ENCODE results near the gene MAGOH. TPM values are rescaled to one million over a fixed set of nuclear protein-coding genes. Genes with fewer than 3 reads are reported as not detected.

Gene MAGOH
- total and polyA plus RNA-seq, 10 donors, result 26.5 to 105 (median 36.2) TPM

DNA sequence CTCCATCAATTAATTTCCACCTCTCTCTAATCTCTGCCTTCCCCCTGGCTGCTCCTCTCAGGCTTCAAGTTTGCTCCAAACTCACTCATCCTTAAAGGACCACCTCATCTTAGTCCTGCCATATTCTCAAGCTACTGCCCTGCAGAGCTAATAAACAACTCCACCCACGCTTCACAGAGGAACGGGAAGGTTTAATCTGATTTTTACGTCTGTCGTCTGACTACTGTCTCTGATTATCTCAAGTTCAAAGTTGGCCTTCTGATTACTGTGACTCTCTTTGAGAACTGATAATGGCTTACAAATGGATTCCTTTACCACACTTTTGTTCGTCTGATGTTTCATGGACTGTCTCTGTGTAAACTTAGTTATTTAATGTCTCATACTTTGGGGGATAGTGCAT is 49.3 kb downstream of the MAGOH start:
- H3K36me3 ChIP-seq, result no peaks in the 10 kb centered on the region
- H3K4me3 ChIP-seq, result no peak overlapping the region
- peaks cover 0 to 11% (median 9%) of the 10 kb centered on the region in 8 donors for H3K9me3 ChIP-seq
- H3K4me1 ChIP-seq, result no peaks in the 10 kb centered on the region
- H3K27me3 ChIP-seq (replicated peaks in 1 of 7), result peaks cover 0 to 5% (median 0%) of the 10 kb centered on the region in 7 donors
- 80 to 90% (median 87%) methylated on average over 5 of the region's 5 CpGs for WGBS, 5 donors
- intact Hi-C loops (cut with DNase I; ENCODE audit: low total_unique reads), result no loop called here
- no peak for TF ChIP-seq POLR2AphosphoS5 (IDR thresholded peaks at IDR 0.05)
- TF ChIP-seq, protein P1, sequence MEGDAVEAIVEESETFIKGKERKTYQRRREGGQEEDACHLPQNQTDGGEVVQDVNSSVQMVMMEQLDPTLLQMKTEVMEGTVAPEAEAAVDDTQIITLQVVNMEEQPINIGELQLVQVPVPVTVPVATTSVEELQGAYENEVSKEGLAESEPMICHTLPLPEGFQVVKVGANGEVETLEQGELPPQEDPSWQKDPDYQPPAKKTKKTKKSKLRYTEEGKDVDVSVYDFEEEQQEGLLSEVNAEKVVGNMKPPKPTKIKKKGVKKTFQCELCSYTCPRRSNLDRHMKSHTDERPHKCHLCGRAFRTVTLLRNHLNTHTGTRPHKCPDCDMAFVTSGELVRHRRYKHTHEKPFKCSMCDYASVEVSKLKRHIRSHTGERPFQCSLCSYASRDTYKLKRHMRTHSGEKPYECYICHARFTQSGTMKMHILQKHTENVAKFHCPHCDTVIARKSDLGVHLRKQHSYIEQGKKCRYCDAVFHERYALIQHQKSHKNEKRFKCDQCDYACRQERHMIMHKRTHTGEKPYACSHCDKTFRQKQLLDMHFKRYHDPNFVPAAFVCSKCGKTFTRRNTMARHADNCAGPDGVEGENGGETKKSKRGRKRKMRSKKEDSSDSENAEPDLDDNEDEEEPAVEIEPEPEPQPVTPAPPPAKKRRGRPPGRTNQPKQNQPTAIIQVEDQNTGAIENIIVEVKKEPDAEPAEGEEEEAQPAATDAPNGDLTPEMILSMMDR (IDR thresholded peaks at IDR 0.05 in 8 of 11, conservative IDR thresholded peaks at IDR 0.05 in 3 of 11), result no peak
- no peak for TF ChIP-seq POLR2A (IDR thresholded peaks at IDR 0.05)
- no peak overlapping the region for H3K27ac ChIP-seq
- no peak for DNase-seq

DNA sequence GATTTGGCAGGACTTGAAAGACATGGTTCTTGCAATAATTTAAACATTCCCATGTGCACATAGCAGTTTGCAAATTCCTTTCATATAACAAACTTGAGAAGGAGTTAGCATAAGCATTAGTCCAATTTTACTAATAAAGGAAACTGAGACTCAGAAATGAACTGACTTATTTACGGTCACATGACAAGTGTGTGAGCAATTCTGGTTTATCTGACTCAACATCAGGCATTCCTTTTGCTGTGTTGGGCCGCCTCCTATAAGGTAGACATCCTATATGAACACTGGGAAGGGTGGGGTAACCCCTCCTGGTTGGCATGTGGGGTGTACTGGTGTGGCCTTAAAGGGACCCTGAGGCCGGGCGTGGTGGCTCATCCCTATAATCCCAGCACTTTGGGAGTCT is 50.2 kb downstream of the MAGOH start:
- Histone ChIP-seq H3K9me3 (peaks cover 0 to 11% (median 9%) of the 10 kb centered on the region in 8 donors), H3K4me3 (no peak overlapping the region), H3K4me1 (no peaks in the 10 kb centered on the region), H3K27ac (no peak overlapping the region), H3K27me3 (replicated peaks in 1 of 7) (peaks cover 0 to 8% (median 0%) of the 10 kb centered on the region in 7 donors), H3K36me3 (no peaks in the 10 kb centered on the region)
- no peak for DNase-seq
- WGBS, 5 donors, result 83 to 92% (median 88%) methylated on average over 4 of the region's 4 CpGs
- TF ChIP-seq, protein P1 (IDR thresholded peaks at IDR 0.05 in 8 of 11, conservative IDR thresholded peaks at IDR 0.05 in 3 of 11), result no peak
- no peak for TF ChIP-seq POLR2A (IDR thresholded peaks at IDR 0.05)
- TF ChIP-seq POLR2AphosphoS5 (IDR thresholded peaks at IDR 0.05), result no peak
- intact Hi-C loops (cut with DNase I; ENCODE audit: low total_unique reads), result no loop called here

DNA sequence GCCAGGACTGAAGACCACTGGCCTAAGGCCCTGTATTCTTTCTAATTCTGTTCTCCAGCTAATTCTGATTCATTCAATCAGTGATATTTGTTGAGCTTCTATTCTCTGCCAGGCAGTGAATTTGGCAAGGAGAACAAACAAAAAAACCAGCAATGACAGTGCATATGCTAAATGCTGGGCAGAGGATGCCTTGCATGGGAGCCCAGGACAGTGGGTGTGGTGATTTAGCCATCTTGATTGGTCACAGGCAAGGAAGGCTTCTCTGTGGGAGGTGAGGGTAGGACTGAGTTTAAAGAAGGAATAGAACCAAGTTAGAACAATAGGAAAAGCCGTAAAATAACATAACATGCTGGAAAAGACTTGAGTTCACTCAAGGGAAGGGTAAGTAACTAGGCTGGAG is 50.9 kb downstream of the MAGOH start:
- H3K27me3 ChIP-seq (replicated peaks in 1 of 7), result peaks cover 0 to 15% (median 3%) of the 10 kb centered on the region in 7 donors
- no peaks in the 10 kb centered on the region for H3K36me3 ChIP-seq
- no peak overlapping the region for H3K27ac ChIP-seq
- TF ChIP-seq POLR2A (IDR thresholded peaks at IDR 0.05) (no peak), POLR2AphosphoS5 (IDR thresholded peaks at IDR 0.05) (no peak)
- TF ChIP-seq, protein P1 (IDR thresholded peaks at IDR 0.05 in 8 of 11, conservative IDR thresholded peaks at IDR 0.05 in 3 of 11), result no peak
- intact Hi-C loops (cut with DNase I; ENCODE audit: low total_unique reads), result no loop called here
- peaks cover 0 to 11% (median 9%) of the 10 kb centered on the region in 8 donors for H3K9me3 ChIP-seq
- DNase-seq, result no peak
- H3K4me3 ChIP-seq, result no peak overlapping the region
- peaks cover 0 to under 1% (median under 1%) of the 10 kb centered on the region in 6 donors for H3K4me1 ChIP-seq
- WGBS, 5 donors, result 83 to 100% (median 88%) methylated on average over 1 of the region's 1 CpG

DNA sequence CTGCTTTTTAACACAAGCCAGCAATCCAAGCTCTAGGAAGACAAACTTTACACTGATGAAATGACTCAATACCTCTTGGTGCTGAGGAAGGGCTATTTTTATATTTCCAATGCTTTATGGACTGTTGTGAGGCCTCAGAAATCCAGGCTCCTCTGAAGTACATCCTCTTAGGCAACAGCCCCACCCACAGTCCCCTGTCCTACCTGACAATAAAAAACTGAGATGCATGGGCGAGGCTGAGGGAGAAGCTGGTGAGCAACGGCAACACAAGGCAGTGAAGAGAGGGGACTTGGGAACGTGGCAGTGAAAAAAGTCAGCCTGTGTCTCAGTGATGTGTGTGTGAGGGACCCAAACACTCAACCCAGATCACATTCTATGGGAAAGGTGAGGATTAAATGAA is 51.8 kb downstream of the MAGOH start:
- Histone ChIP-seq H3K27ac (no peak overlapping the region), H3K36me3 (no peaks in the 10 kb centered on the region), H3K4me1 (peaks cover 0 to 8% (median 5%) of the 10 kb centered on the region in 6 donors), H3K27me3 (replicated peaks in 1 of 7) (peaks cover 0 to 22% (median 6%) of the 10 kb centered on the region in 7 donors), H3K9me3 (peaks cover 0 to 11% (median 9%) of the 10 kb centered on the region in 8 donors), H3K4me3 (no peak overlapping the region)
- intact Hi-C loops (cut with DNase I; ENCODE audit: low total_unique reads), result no loop called here
- 80 to 86% (median 85%) methylated on average over 3 of the region's 3 CpGs for WGBS, 5 donors
- DNase-seq, result no peak
- no peak for TF ChIP-seq POLR2A (IDR thresholded peaks at IDR 0.05)
- TF ChIP-seq, protein P1 (IDR thresholded peaks at IDR 0.05 in 8 of 11, conservative IDR thresholded peaks at IDR 0.05 in 3 of 11), result no peak
- no peak for TF ChIP-seq POLR2AphosphoS5 (IDR thresholded peaks at IDR 0.05)

Data from spleen (tissue), 11 donors.